Esophagus squamous epithelium (tissue), 4 donors: ENCODE measurements around the gene POLR2H.

Experiments
- POLR2A ChIP-seq, 4 donors: fragments of 450-650 bp; IDR thresholded peaks; one replicate each; pipeline ENCODE4 v1.6.1; 2017; ENCODE audit warnings: antibody characterized with exemption in 4 of 4, mild to moderate bottlenecking in 4 of 4, moderate library complexity in 3 of 4
- TF ChIP-seq, protein P1 (sequence below), 6 experiments: fragments of 450-650 bp in 4 of 6; fragments of 200-600 bp in 2 of 6; sonication (generic) in 2 of 6; IDR thresholded peaks; one replicate each; pipeline ENCODE4 v1.5.1; 2016 to 2019; ENCODE audit warnings: antibody characterized with exemption in 6 of 6, mild to moderate bottlenecking in 4 of 6, moderate library complexity in 4 of 6

- TF ChIP-seq, protein P1, sequence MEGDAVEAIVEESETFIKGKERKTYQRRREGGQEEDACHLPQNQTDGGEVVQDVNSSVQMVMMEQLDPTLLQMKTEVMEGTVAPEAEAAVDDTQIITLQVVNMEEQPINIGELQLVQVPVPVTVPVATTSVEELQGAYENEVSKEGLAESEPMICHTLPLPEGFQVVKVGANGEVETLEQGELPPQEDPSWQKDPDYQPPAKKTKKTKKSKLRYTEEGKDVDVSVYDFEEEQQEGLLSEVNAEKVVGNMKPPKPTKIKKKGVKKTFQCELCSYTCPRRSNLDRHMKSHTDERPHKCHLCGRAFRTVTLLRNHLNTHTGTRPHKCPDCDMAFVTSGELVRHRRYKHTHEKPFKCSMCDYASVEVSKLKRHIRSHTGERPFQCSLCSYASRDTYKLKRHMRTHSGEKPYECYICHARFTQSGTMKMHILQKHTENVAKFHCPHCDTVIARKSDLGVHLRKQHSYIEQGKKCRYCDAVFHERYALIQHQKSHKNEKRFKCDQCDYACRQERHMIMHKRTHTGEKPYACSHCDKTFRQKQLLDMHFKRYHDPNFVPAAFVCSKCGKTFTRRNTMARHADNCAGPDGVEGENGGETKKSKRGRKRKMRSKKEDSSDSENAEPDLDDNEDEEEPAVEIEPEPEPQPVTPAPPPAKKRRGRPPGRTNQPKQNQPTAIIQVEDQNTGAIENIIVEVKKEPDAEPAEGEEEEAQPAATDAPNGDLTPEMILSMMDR (IDR thresholded peaks at IDR 0.05): no peak
- TF ChIP-seq POLR2A (IDR thresholded peaks at IDR 0.05): peak in 1 of 4 donors; percentile 4
These were observed 24.7 kb upstream of the POLR2H start for GRCh38 chr3:184336547-184337398.
